NB4 (cell line): ENCODE results near the gene EEF1AKMT2.
"Not testable (repeated sequence)": the region's sequence is repeated elsewhere in the genome, so short reads cannot be mapped to it uniquely, and the experiment has no call there.

Source experiments
- CTCF ChIP-seq: IDR thresholded peaks from one replicate; pipeline ENCODE4 v1.5.1; 2012; ENCODE audit warnings: low read depth, low read length
- POLR2A ChIP-seq: IDR thresholded peaks from 2 replicates; pipeline ENCODE4 v1.6.1; 2011; ENCODE audit warnings: mild to moderate bottlenecking; ENCODE audit not compliant: insufficient read length; ENCODE audit errors: extremely low read depth
- TF ChIP-seq, protein P1 (sequence below): IDR thresholded peaks from 2 replicates; pipeline ENCODE4 v1.6.1; 2011; ENCODE audit warnings: low read depth, low read length

DNA sequence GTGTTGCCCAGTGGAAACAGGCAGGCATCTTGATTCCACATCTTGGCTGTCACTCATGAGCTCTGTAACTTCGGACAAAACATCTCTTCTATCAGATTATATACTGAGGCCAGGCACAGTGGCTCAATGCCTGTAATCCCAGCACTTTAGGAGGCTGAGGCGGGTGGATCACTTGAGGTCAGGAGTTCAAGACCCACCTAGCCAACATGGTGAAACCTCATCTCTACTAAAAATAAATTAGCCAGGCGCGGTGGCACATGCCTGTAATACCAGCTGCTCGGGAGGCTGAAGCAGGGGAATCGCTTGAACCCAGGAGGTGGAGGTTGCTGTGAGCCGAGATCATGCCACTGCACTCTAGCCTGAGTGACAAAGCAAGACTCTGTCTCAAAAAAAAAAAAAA, 33.2 kb upstream of the EEF1AKMT2 start:
- TF ChIP-seq CTCF, POLR2A: not testable (repeated sequence)
- TF ChIP-seq, protein P1, sequence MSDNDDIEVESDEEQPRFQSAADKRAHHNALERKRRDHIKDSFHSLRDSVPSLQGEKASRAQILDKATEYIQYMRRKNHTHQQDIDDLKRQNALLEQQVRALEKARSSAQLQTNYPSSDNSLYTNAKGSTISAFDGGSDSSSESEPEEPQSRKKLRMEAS, result not testable (repeated sequence)
